SK-N-SH (cell line): ENCODE measurements around the gene PI4K2A. TPM values are rescaled to one million over a fixed set of nuclear protein-coding genes. Genes with fewer than 3 reads are reported as not detected.

Source experiments
- CTCF ChIA-PET: fragments of 300-600, 350-600 bp; formaldehyde crosslinking; extraction: SDS; loops from one replicate; lab custom pipeline; 2021; lab: Yijun Ruan, JAX
- POLR2A ChIA-PET: fragments of 350-600 bp; sonication (Branson Sonifier 250); formaldehyde crosslinking; extraction: SDS; loops from one replicate; lab custom pipeline; 2020; ENCODE audit warnings: antibody characterized with exemption, inconsistent platforms; lab: Yijun Ruan, JAX
- DNase-seq: peaks from one replicate; pipeline ENCODE4 v3.0.0; 2012
- H2AFZ ChIP-seq: fragments of 200-600 bp; sonication (generic); 2 replicates; pipeline ENCODE4 v1.8.1; 2016; ENCODE audit warnings: antibody characterized with exemption, mild to moderate bottlenecking, low read depth
- H3F3A ChIP-seq: fragments of 200-600 bp; sonication (generic); replicated peaks from 2 replicates; pipeline ENCODE3; 2016; ENCODE audit warnings: antibody characterized with exemption, mild to moderate bottlenecking; ENCODE audit not compliant: insufficient read depth
- H3K27ac ChIP-seq, 2 experiments: fragments of 200-500 bp in 1 of 2; fragments of 200-600 bp in 1 of 2; sonication (Bioruptor generic) in 1 of 2; sonication (generic), shearing (Covaris generic) in 1 of 2; 2 replicates each; pipeline versions ENCODE4 v1.5.1 to v1.6.1; 2014 to 2016; ENCODE audit warnings: low read depth in 2 of 2, inconsistent platforms in 1 of 2, low read length in 1 of 2, mild to moderate bottlenecking in 1 of 2, mixed read lengths in 1 of 2
- H3K27me3 ChIP-seq: fragments of 200-600 bp; sonication (generic), shearing (Covaris generic); 2 replicates; pipeline ENCODE4 v1.6.1; 2016; ENCODE audit warnings: mixed run types; ENCODE audit not compliant: insufficient read depth
- H3K36me3 ChIP-seq, 2 experiments: fragments of 200-500 bp in 1 of 2; fragments of 200-600 bp in 1 of 2; sonication (Bioruptor generic) in 1 of 2; sonication (generic) in 1 of 2; replicated peaks in 1 of 2; 2 replicates each; pipeline versions ENCODE3 to v1.5.1; 2014 to 2016; ENCODE audit warnings: low read length in 1 of 2, mild to moderate bottlenecking in 1 of 2; ENCODE audit not compliant: insufficient read depth in 2 of 2, control insufficient read depth in 1 of 2
- H3K4me1 ChIP-seq, 2 experiments: fragments of 200-500 bp in 1 of 2; fragments of 200-600 bp in 1 of 2; sonication (Bioruptor generic) in 1 of 2; sonication (generic), shearing (Covaris generic) in 1 of 2; 2 replicates each; pipeline versions ENCODE4 v1.5.1 to v1.6.1; 2014 to 2016; ENCODE audit warnings: low read depth in 1 of 2, low read length in 1 of 2, mixed run types in 1 of 2; ENCODE audit not compliant: insufficient read depth in 2 of 2, control insufficient read depth in 1 of 2
- H3K4me2 ChIP-seq: fragments of 200-600 bp; sonication (generic), shearing (Covaris generic); 2 replicates; pipeline ENCODE4 v1.6.1; 2017; ENCODE audit warnings: mixed run types
- H3K4me3 ChIP-seq, 2 experiments: fragments of 200-500 bp in 1 of 2; fragments of 200-600 bp in 1 of 2; sonication (Bioruptor generic) in 1 of 2; sonication (generic), shearing (Covaris generic) in 1 of 2; 2 replicates each; pipeline versions ENCODE4 v1.5.1 to v1.8.1; 2014 to 2016; ENCODE audit warnings: low read depth in 2 of 2, inconsistent platforms in 1 of 2, low read length in 1 of 2, mild to moderate bottlenecking in 1 of 2, mixed read lengths in 1 of 2, moderate library complexity in 1 of 2
- H3K79me2 ChIP-seq: fragments of 200-600 bp; sonication (generic); 2 replicates; pipeline ENCODE4 v1.8.1; 2017; ENCODE audit warnings: mild to moderate bottlenecking; ENCODE audit not compliant: insufficient read depth
- H3K9ac ChIP-seq: fragments of 200-600 bp; sonication (generic); 2 replicates; pipeline ENCODE4 v1.6.1; 2017; ENCODE audit warnings: mixed run types
- H3K9me2 ChIP-seq: fragments of 200-600 bp; sonication (generic); 2 replicates; pipeline ENCODE4 v1.6.1; 2017; ENCODE audit warnings: mixed run types
- H3K9me3 ChIP-seq: fragments of 200-600 bp; sonication (generic); 2 replicates; pipeline ENCODE4 v1.6.1; 2017; ENCODE audit warnings: mixed run types, mild to moderate bottlenecking, moderate library complexity
- H4K20me1 ChIP-seq: fragments of 200-600 bp; sonication (generic); 2 replicates; pipeline ENCODE4 v1.6.1; 2017; ENCODE audit warnings: mild to moderate bottlenecking, mixed run types; ENCODE audit not compliant: insufficient read depth
- CTCF ChIP-seq: fragments of 200-600 bp; sonication (generic); IDR thresholded peaks from 2 replicates; pipeline ENCODE4 v1.6.1; 2017; ENCODE audit warnings: antibody characterized with exemption, mild to moderate bottlenecking, moderate library complexity
- ELF1 ChIP-seq: IDR thresholded peaks from 2 replicates; pipeline ENCODE4 v1.4.0; 2012
- EP300 ChIP-seq, 2 experiments: IDR thresholded peaks; 2 replicates each; pipeline versions ENCODE4 v1.4.0 to v1.6.1; 2012; ENCODE audit warnings: borderline replicate concordance in 1 of 2, low read depth in 1 of 2, low read length in 1 of 2
- FOSL2 ChIP-seq: IDR thresholded peaks from 2 replicates; pipeline ENCODE4 v1.4.0; 2012; ENCODE audit warnings: low read depth, mild to moderate bottlenecking, moderate library complexity, borderline replicate concordance
- FOXJ3 ChIP-seq: sonication (generic); formaldehyde crosslinking; IDR thresholded peaks from 2 replicates; pipeline ENCODE4 v1.5.1; 2020; ENCODE audit warnings: mild to moderate bottlenecking, missing genetic modification reagents
- GABPA ChIP-seq: IDR thresholded peaks from 2 replicates; pipeline ENCODE4 v1.4.0; 2012; ENCODE audit warnings: low read depth, mild to moderate bottlenecking
- IRF3 ChIP-seq: fragments of 150-350 bp; IDR thresholded peaks from 2 replicates; pipeline ENCODE4 v1.6.1; 2016; ENCODE audit warnings: mild to moderate bottlenecking, low read depth, low read length
- JUND ChIP-seq: IDR thresholded peaks from 2 replicates; pipeline ENCODE4 v1.4.0; 2012
- MAX ChIP-seq: IDR thresholded peaks from 2 replicates; pipeline ENCODE4 v1.4.0; 2012; ENCODE audit warnings: low read depth
- NFIC ChIP-seq: IDR thresholded peaks from 2 replicates; pipeline ENCODE4 v1.4.0; 2012; ENCODE audit warnings: borderline replicate concordance
- PBX3 ChIP-seq: IDR thresholded peaks from 2 replicates; pipeline ENCODE4; 2012
- POLR2AphosphoS5 ChIP-seq: IDR thresholded peaks from 2 replicates; pipeline ENCODE4 v1.6.1; 2012; ENCODE audit warnings: low read depth, low read length
- REST ChIP-seq: IDR thresholded peaks from 2 replicates; pipeline ENCODE4 v1.6.1; 2012; ENCODE audit warnings: mild to moderate bottlenecking, low read depth, low read length, moderate library complexity
- RFX5 ChIP-seq: IDR thresholded peaks from 2 replicates; pipeline ENCODE4 v1.6.1; 2012; ENCODE audit warnings: mild to moderate bottlenecking, improper control_type of control experiment, low read length
- RXRA ChIP-seq: IDR thresholded peaks from 2 replicates; pipeline ENCODE4 v1.4.0; 2012; ENCODE audit warnings: low read depth, mild to moderate bottlenecking, borderline replicate concordance
- SIN3A ChIP-seq: IDR thresholded peaks from 2 replicates; pipeline ENCODE4 v1.6.1; 2012; ENCODE audit warnings: low read depth, mild to moderate bottlenecking, low read length, moderate library complexity, borderline replicate concordance
- TAF1 ChIP-seq: IDR thresholded peaks from 2 replicates; pipeline ENCODE4 v1.6.1; 2012; ENCODE audit warnings: low read depth, mild to moderate bottlenecking, low read length, moderate library complexity, borderline replicate concordance
- TCF12 ChIP-seq: IDR thresholded peaks from 2 replicates; pipeline ENCODE4 v1.4.0; 2012
- TEAD4 ChIP-seq: IDR thresholded peaks from 2 replicates; pipeline ENCODE4 v1.4.0; 2012; ENCODE audit warnings: mild to moderate bottlenecking, borderline replicate concordance; ENCODE audit not compliant: insufficient read depth
- USF1 ChIP-seq: IDR thresholded peaks from 2 replicates; pipeline ENCODE4 v1.4.0; 2012; ENCODE audit warnings: low read depth, borderline replicate concordance
- YY1 ChIP-seq: IDR thresholded peaks from 2 replicates; pipeline ENCODE4 v1.4.0; 2012; ENCODE audit warnings: low read depth, mild to moderate bottlenecking
- WGBS: methylation state at CpG from one replicate; pipeline ENCODE4 v1.1.6; 2017; ENCODE audit warnings: low lambda C conversion rate; 5-methylcytosine and 5-hydroxymethylcytosine counted together
- polyA plus RNA-seq, 3 experiments: library from polyadenylated mRNA; depleted of rRNA; stranded (reverse); fragments of >200 nt; gene quantifications; 2 replicates each; pipeline ENCODE4 v1.2.3, GENCODE V29; 2012

The PI4K2A gene
- polyA plus RNA-seq, 1 of the 3 experiments (the other 2 are of a cell fraction): 23.8 TPM

GRCh38 chr10:97648562-97649404, 8.3 kb downstream of the PI4K2A start:
- Histone ChIP-seq H3F3A (peaks cover 38% of the 10 kb centered on the region), H2AFZ (no peak overlapping the region), H3K79me2 (peaks cover 65% of the 10 kb centered on the region), H3K9me2 (no peaks in the 10 kb centered on the region), H3K27me3 (no peaks in the 10 kb centered on the region), H4K20me1 (no peaks in the 10 kb centered on the region; the same call in 1 of the 2 replicates), H3K9ac (peak overlapping the region; percentile 62; the same call in 1 of the 2 replicates), H3K4me2 (peak overlapping the region; percentile 66), H3K36me3 (peaks cover 38 to 51% of the 10 kb centered on the region in 2 experiments), H3K4me3 (no peak overlapping the region), H3K27ac (peak overlapping the region; percentile 81 to 95), H3K4me1 (peaks cover 4 to 22% of the 10 kb centered on the region in 2 experiments; a peak in 3 of 4 replicates), H3K9me3 (no peaks in the 10 kb centered on the region)
- TF ChIP-seq RXRA (peak; percentile 93), REST (peak; percentile 44; the same call in 1 of the 2 replicates), USF1 (peak; percentile 64; the same call in 1 of the 2 replicates), CTCF (no peak), JUND (peak; percentile 95), FOSL2 (peak; percentile 97), POLR2AphosphoS5 (peak; percentile 58; the same call in 1 of the 2 replicates), ELF1 (peak; percentile 62; the same call in 1 of the 2 replicates), TEAD4 (peak; percentile 62; the same call in 1 of the 2 replicates), TCF12 (peak; percentile 89), TAF1 (peak; percentile 41; the same call in 1 of the 2 replicates), MAX (peak; percentile 57; the same call in 1 of the 2 replicates), GABPA (no peak), SIN3A (peak; percentile 71; the same call in 1 of the 2 replicates), NFIC (peak; percentile 81), YY1 (no peak), IRF3 (no peak), EP300 (IDR thresholded peaks at IDR 0.05; ENCODE audit: borderline replicate concordance in 1 of 2, low read depth in 1 of 2, low read length in 1 of 2) (peak in 1 of 2 experiments; percentile 68; a peak in 1 of 4 replicates), PBX3 (peak; percentile 69), FOXJ3 (CRISPR knock-in tag) (no peak), RFX5 (no peak)
- WGBS: 61% methylated on average over 5 of the region's 5 CpGs
- ChIA-PET POLR2A (no interaction called here), CTCF (interaction anchor here (1.1 kb wide), 1 partner anchor 91 kb away, joined by 3 read pairs; no protein-coding TSS in a partner anchor)
- no peak for DNase-seq
